OCI-LY1 (cell line): Measurements from ENCODE around the gene CDH23.

Source experiments
- CTCF ChIP-seq: fragments of 200-600 bp; sonication (generic), shearing (Covaris generic); IDR thresholded peaks from 2 replicates; pipeline ENCODE4 v1.5.1; 2017; ENCODE audit warnings: mild to moderate bottlenecking, antibody characterized with exemption, low read length, moderate library complexity, mixed read lengths
- EZH2 ChIP-seq: fragments of 200-600 bp; sonication (generic), shearing (Covaris generic); IDR thresholded peaks from 2 replicates; pipeline ENCODE4 v1.8.0; 2017; ENCODE audit warnings: borderline replicate concordance, mixed run types, mild to moderate bottlenecking, antibody characterized with exemption, low read length, moderate library complexity, mixed read lengths

DNA sequence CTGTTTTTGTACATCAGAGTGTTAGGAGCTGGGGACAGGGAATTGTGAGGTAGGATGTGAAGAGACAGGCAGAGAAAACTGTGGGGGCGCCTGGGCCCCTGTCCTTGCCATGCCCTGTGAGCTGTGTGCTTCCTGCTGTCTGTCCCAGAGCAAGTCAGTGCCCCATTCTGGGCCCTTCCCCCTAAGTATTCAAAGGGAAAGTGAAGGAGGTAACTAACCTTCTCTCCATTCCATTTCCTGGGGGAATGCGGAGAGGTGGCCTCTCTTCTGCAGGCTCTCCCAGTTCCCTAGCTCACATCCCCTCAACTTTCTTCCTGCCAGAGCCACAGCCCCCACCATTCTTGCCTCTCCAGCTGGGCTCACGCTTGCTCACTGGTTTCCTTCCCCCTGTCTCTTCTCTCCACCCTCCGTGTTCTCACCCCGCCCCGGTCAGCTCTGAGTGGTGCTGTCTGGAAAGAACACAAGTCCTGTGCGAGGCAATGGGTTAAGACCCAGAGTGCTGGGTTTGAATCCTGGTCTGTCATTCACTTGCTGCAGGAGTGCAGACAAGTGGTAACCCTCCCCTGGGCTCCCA is 386.3 kb downstream of the CDH23 start:
- no peak for TF ChIP-seq CTCF
- no peak for TF ChIP-seq EZH2
